ENCODE measurements around the gene DDX18.

- TF ChIP-seq EZH2 (IDR thresholded peaks at IDR 0.05; ENCODE audit: borderline replicate concordance, insufficient read depth, low read depth, low read length, poor library complexity, severe bottlenecking): no peak
- TF ChIP-seq CTCF (IDR thresholded peaks at IDR 0.05): no peak
These were observed 43.8 kb downstream of the DDX18 start for GRCh38 chr2:117858336-117858735.

Data from B cell (primary cell).